Stimulated activated memory B cell treated with anti-CD40 and anti-IgM and Interleukin-4, amounts not matched to agents 10 μg/mL and 1 μg/mL and 100 μg/mL, for 72 hours (primary cell): ENCODE measurements around the gene TMEM63A.

Experiments
- ATAC-seq: fragments of 150-1000 bp; cut with Tn5 transposase; 2 replicates; pipeline ENCODE4 v1.10.0; 2021
- H3K27ac Mint-ChIP-seq: one replicate; pipeline ENCODE4 v1.8.0; 2022; ENCODE audit warnings: mild to moderate bottlenecking, mixed read lengths
- H3K27me3 Mint-ChIP-seq: one replicate; pipeline ENCODE4 v1.8.0; 2022; ENCODE audit warnings: mixed read lengths
- H3K36me3 Mint-ChIP-seq: one replicate; pipeline ENCODE4 v1.8.0; 2022; ENCODE audit warnings: mixed read lengths
- H3K4me1 Mint-ChIP-seq: one replicate; pipeline ENCODE4 v1.8.0; 2022; ENCODE audit warnings: mixed read lengths
- H3K4me3 Mint-ChIP-seq: one replicate; pipeline ENCODE4 v1.8.0; 2022; ENCODE audit warnings: mild to moderate bottlenecking, moderate library complexity, mixed read lengths
- H3K9me3 Mint-ChIP-seq: one replicate; pipeline ENCODE4 v1.8.0; 2022; ENCODE audit warnings: mixed read lengths

Gene TMEM63A

DNA sequence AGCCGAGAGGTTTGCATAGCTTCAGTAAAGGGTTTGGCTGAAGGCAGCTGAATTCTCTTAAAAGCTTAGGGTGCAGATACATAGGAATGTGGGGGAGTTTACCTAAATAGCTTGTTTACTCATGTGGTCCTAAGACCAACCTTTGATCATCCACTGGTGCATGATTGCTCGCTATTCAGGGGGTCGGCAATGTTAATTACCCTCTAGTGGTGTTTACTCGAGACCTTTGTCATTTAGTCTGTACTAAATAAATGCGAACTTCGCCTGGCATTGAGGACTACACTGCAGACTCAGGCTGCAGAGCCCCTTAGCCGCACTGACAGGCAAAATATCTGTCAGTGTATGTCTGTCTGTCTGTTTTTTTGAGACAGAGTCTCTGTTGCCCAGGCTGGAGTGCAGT lies 31.8 kb downstream of the TMEM63A start:
- Mint-ChIP-seq H3K9me3 (no peaks in the 10 kb centered on the region), H3K4me1 (peaks cover 65% of the 10 kb centered on the region), H3K36me3 (peaks cover 54% of the 10 kb centered on the region), H3K27me3 (no peaks in the 10 kb centered on the region), H3K27ac (no peak overlapping the region), H3K4me3 (no peak overlapping the region)
- ATAC-seq: no peak

- H3K4me3 Mint-ChIP-seq: no peak overlapping the region
- H3K36me3 Mint-ChIP-seq: peaks cover 53% of the 10 kb centered on the region
- no peak for ATAC-seq
- H3K27ac Mint-ChIP-seq: peak overlapping the region; percentile 84
- no peaks in the 10 kb centered on the region for H3K9me3 Mint-ChIP-seq
- H3K27me3 Mint-ChIP-seq: no peaks in the 10 kb centered on the region
- H3K4me1 Mint-ChIP-seq: peaks cover 65% of the 10 kb centered on the region
Observed at GRCh38 chr1:225849925-225850324, 32.3 kb downstream of the TMEM63A start.

GRCh38 chr1:225848030-225848955 lies 33.9 kb downstream of the TMEM63A start:
- Mint-ChIP-seq H3K36me3 (peaks cover 38% of the 10 kb centered on the region), H3K9me3 (no peaks in the 10 kb centered on the region), H3K27me3 (no peaks in the 10 kb centered on the region), H3K4me3 (peak overlapping the region; percentile 8), H3K27ac (peak overlapping the region; percentile 84), H3K4me1 (peaks cover 62% of the 10 kb centered on the region)
- ATAC-seq: peak; percentile 91

DNA sequence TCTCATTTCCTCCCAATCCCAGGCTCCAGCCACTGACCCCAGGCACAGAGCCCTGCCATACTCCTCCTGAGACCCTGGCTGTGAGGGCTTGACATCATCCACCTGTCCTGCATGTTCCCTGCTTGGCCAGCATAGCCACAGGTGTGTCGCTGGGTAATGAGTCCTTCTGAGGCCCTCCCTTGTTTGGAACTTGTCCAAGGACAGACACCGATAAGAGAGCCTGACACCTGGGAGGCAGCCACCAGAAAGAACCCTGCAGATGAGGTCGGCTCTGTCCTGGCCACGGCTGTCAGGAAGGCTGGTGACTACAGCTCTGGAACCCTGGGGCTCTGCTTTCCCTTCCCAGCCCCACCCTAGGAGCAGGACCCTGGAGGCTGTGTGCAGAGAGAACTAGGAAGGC lies 34.6 kb downstream of the TMEM63A start:
- Mint-ChIP-seq H3K4me3 (no peak overlapping the region), H3K27me3 (no peaks in the 10 kb centered on the region), H3K27ac (peak overlapping the region; percentile 84), H3K9me3 (no peaks in the 10 kb centered on the region), H3K4me1 (peaks cover 55% of the 10 kb centered on the region), H3K36me3 (peaks cover 31% of the 10 kb centered on the region)
- ATAC-seq: no peak

DNA sequence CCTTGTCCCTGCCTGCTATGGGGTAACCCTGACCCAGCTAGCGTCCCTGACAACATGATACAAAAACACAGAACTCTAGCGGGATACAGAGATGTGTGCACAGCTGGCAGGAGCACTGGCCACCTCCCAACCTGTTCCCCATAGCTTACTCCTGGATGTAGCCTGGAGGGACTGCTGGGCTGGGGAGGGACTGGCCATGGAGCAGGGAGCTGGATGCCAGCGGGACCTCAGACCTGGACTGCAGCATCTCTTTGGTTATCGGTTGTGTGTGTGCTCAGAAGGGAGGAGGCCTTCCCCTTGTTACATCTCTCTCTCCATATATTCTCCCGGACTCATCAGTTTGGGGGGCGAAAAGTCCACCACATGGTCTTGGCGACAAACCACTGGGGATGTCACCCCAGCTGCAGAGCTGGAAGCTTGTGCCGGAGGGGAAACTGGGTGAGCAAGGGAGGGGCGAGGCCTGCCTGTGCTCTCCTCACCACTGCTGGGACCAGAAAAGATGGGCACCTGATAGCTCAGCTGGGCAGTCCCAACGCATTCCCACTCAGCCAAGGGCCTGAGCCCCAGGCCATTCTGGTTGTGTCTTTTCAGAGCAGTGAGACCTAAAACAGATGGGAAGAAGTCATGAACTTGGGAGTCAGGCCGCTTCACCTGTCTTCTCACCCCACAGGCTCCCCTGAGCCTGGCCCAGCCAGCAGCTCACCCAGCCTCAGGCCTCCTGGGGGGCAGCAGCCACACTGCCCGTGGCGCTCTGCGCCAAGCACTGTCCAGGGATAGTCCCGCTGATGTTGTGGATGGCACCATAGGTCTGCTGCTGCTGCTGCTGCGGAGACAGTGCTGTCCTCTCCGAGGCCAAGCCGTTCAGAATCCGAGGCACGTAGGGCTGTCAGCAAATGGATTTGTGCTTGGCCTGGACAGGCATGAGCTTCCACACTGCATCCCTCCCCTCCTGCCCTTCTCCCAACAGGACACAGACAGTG lies 35.6 kb downstream of the TMEM63A start:
- peaks cover 50% of the 10 kb centered on the region for H3K4me1 Mint-ChIP-seq
- peaks cover 22% of the 10 kb centered on the region for H3K36me3 Mint-ChIP-seq
- no peaks in the 10 kb centered on the region for H3K27me3 Mint-ChIP-seq
- H3K9me3 Mint-ChIP-seq: no peaks in the 10 kb centered on the region
- peak overlapping the region; percentile 84 for H3K27ac Mint-ChIP-seq
- H3K4me3 Mint-ChIP-seq: no peak overlapping the region
- no peak for ATAC-seq

DNA sequence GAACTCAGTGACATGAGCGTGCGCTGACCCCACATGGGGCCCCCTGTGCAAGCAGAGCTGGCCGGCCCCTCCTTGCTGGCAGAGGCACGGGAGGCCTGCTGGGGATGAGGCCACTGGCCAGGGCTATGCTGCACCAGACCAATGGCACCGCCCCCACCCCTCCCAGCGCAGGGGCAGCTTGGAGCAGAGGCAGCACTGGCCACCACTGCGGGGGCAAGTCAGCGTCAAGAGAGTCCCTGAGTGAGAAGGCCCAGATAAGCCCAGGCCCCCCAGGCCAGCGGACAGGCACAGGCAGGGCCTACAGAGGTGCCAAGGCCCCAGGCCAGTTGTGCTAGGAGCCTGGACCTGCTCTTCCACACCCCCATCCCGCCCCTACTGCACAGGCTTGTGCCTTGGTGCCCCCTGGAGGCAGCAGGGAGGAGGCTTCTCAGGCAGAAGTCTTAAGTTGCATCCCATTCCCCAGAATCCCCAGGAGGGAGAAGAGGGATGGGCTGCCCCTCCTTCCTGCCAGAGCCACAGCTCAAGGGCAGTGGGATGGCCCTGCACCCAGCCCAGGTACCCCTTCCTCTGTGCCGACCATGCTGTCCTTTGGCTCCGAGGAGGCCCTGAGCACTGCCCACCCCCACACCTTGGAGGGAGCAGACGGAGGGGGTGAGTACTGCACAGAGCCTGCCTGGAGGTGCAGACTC lies 36.5 kb downstream of the TMEM63A start:
- H3K4me3 Mint-ChIP-seq: no peak overlapping the region
- H3K9me3 Mint-ChIP-seq: no peaks in the 10 kb centered on the region
- peaks cover 15% of the 10 kb centered on the region for H3K36me3 Mint-ChIP-seq
- H3K27me3 Mint-ChIP-seq: no peaks in the 10 kb centered on the region
- H3K27ac Mint-ChIP-seq: peak overlapping the region; percentile 50
- no peak for ATAC-seq
- peaks cover 53% of the 10 kb centered on the region for H3K4me1 Mint-ChIP-seq

- Mint-ChIP-seq H3K9me3 (no peaks in the 10 kb centered on the region), H3K36me3 (peaks cover 15% of the 10 kb centered on the region), H3K27ac (no peak overlapping the region), H3K4me3 (no peak overlapping the region), H3K4me1 (peaks cover 52% of the 10 kb centered on the region), H3K27me3 (no peaks in the 10 kb centered on the region)
- ATAC-seq: no peak
Observed at GRCh38 chr1:225845097-225845496, 37.1 kb downstream of the TMEM63A start.

DNA sequence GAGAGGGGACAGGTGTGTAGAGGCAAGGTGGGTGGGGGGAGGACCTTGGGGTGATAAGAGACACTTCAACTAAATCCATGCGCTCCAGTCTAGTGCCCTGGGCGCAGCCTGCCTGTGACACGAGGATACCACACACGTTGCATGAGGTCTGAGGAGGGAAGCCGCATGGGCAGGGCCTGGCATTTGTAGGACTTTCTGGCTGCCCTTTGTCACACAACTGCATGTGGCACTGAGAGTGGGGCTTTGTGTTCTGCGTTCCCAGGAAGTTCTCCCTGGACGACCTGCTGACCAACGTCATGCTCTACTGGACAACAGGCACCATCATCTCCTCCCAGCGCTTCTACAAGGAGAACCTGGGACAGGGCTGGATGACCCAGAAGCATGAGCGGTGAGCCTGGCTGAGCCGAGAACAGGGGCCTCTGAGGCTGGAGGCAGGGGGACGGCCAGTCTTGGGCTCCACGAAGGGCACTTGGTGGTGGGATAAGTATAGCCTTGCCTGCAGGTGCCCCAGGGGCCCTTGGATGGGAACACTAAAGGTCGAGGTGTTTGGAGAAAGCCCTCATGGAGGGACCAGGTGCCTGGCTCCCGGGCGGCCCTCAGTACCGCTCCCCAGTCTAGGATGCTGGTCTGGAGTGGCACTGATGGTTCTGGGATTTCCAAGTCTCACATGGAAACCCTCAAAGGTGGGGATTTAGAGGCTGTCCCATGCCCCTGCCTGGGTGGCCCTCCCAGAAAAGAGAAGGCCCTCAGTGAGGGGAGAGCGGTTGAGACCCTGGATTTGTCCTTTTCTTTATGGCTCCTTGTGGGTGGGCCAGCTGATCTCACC lies 37.7 kb downstream of the TMEM63A start:
- H3K36me3 Mint-ChIP-seq: peaks cover 10% of the 10 kb centered on the region
- no peak overlapping the region for H3K27ac Mint-ChIP-seq
- no peaks in the 10 kb centered on the region for H3K27me3 Mint-ChIP-seq
- ATAC-seq: no peak
- H3K4me1 Mint-ChIP-seq: peaks cover 45% of the 10 kb centered on the region
- H3K4me3 Mint-ChIP-seq: no peak overlapping the region
- H3K9me3 Mint-ChIP-seq: no peaks in the 10 kb centered on the region

GRCh38 chr1:225843426-225843795 lies 38.8 kb downstream of the TMEM63A start:
- Mint-ChIP-seq H3K36me3 (peaks cover 9% of the 10 kb centered on the region), H3K27ac (peak overlapping the region; percentile 6), H3K9me3 (no peaks in the 10 kb centered on the region), H3K27me3 (no peaks in the 10 kb centered on the region), H3K4me3 (no peak overlapping the region), H3K4me1 (peaks cover 35% of the 10 kb centered on the region)
- ATAC-seq: no peak

- H3K9me3 Mint-ChIP-seq: no peaks in the 10 kb centered on the region
- no peak overlapping the region for H3K4me3 Mint-ChIP-seq
- ATAC-seq: no peak
- peaks cover 9% of the 10 kb centered on the region for H3K36me3 Mint-ChIP-seq
- H3K4me1 Mint-ChIP-seq: peaks cover 30% of the 10 kb centered on the region
- H3K27ac Mint-ChIP-seq: peak overlapping the region; percentile 6
- H3K27me3 Mint-ChIP-seq: no peaks in the 10 kb centered on the region
Observed at GRCh38 chr1:225842788-225843425, 39.3 kb downstream of the TMEM63A start.

DNA sequence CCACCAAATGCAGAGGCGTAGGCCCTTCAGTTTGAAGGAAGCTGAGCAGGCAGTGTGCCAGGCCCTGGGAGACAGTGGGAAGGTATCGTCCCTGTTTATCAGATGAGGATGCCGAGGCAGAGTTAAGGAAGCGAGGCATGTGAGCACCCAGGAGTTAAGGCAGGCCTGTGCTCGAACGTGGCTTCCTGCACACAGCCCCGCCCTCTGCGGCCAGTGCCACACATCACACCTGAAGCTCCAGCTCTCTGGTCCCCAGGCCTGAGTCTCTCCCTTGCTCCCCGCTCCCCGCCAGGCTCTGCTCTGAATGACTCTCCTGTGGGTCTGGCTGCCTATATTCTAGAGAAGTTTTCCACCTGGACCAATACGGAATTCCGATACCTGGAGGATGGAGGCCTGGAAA lies 40.1 kb downstream of the TMEM63A start:
- Mint-ChIP-seq H3K4me3 (no peak overlapping the region), H3K36me3 (peaks cover 9% of the 10 kb centered on the region), H3K27ac (no peak overlapping the region), H3K27me3 (no peaks in the 10 kb centered on the region), H3K4me1 (peaks cover 22% of the 10 kb centered on the region), H3K9me3 (no peaks in the 10 kb centered on the region)
- no peak for ATAC-seq

DNA sequence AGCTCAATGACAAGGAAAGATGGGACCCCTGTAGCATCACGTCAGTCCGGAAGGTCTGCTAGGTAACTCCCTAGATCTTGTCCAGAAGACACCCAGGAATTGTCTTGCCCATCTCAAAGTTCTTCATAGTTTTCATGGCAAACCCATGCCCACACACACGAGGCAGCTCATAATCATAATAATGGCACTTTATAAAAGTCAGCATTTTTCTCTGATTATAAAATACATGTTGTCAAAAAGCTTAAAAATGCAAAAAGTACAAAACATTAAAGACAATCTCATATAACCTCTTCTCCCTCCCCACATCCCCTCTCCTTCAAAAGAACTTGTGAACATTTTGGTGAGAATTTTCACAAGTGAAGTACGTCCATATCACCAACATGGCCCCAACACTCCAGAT lies 41.5 kb downstream of the TMEM63A start:
- peaks cover 11% of the 10 kb centered on the region for H3K4me1 Mint-ChIP-seq
- H3K4me3 Mint-ChIP-seq: no peak overlapping the region
- H3K27me3 Mint-ChIP-seq: no peaks in the 10 kb centered on the region
- no peak for ATAC-seq
- peaks cover under 1% of the 10 kb centered on the region for H3K36me3 Mint-ChIP-seq
- H3K27ac Mint-ChIP-seq: peak overlapping the region; percentile 42
- H3K9me3 Mint-ChIP-seq: no peaks in the 10 kb centered on the region

GRCh38 chr1:225840223-225840610 lies 42.0 kb downstream of the TMEM63A start:
- no peak overlapping the region for H3K4me3 Mint-ChIP-seq
- H3K4me1 Mint-ChIP-seq: peaks cover 10% of the 10 kb centered on the region
- no peaks in the 10 kb centered on the region for H3K9me3 Mint-ChIP-seq
- ATAC-seq: no peak
- H3K27ac Mint-ChIP-seq: peak overlapping the region; percentile 42
- no peaks in the 10 kb centered on the region for H3K36me3 Mint-ChIP-seq
- no peaks in the 10 kb centered on the region for H3K27me3 Mint-ChIP-seq

GRCh38 chr1:225838793-225839192 lies 43.4 kb downstream of the TMEM63A start:
- Mint-ChIP-seq H3K27me3 (no peaks in the 10 kb centered on the region), H3K36me3 (no peaks in the 10 kb centered on the region), H3K4me3 (no peak overlapping the region), H3K9me3 (no peaks in the 10 kb centered on the region), H3K4me1 (peaks cover 10% of the 10 kb centered on the region), H3K27ac (no peak overlapping the region)
- no peak for ATAC-seq
